HS-27A (cell line): Measurements from ENCODE around the gene ZNF384.
"Not testable (repeated sequence)": the region's sequence is repeated elsewhere in the genome, so short reads cannot be mapped to it uniquely, and the experiment has no call there.

ENCODE experiments used
- DNase-seq: peaks from one replicate; pipeline ENCODE4 v3.0.0-alpha.2; 2012; ENCODE audit warnings: low read depth, missing footprints

ZNF384 gene

GRCh38 chr12:6688999-6689882, at the start of gene ZNF384:
ZNF384 (minus strand) TSS chr12:6689375; CDS start chr12:6679520, 9,855 bp downstream.
- peak; percentile 98 for DNase-seq

GRCh38 chr12:6736754-6737153, 47.6 kb upstream of the ZNF384 start:
- no peak for DNase-seq

- DNase-seq = no peak
Measured at GRCh38 chr12:6735448-6736191, 46.4 kb upstream of the ZNF384 start.

GRCh38 chr12:6734506-6735387, 45.6 kb upstream of the ZNF384 start:
- DNase-seq = no peak

- no peak for DNase-seq
Measured at GRCh38 chr12:6730169-6730568, 41.0 kb upstream of the ZNF384 start.

- no peak for DNase-seq
Measured at GRCh38 chr12:6729186-6729585, 40.0 kb upstream of the ZNF384 start.

DNA sequence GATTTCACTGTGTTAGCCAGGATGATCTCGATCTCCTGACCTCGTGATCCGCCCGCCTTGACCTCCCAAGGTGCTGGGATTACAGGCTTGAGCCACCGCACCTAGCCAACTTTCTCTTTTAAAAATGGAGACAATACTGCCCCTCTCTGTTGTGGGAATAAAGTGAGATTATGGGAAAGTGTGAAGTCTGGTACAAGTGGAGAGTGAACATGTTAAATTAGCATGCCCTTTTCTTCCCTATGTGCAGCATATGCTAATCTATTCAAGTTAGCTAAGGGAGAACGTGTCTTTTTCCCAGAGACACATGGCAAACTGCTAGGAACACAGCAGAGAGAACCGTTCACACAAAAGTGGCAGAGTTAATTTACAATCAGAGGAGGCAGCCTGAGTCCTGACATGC, 36.2 kb upstream of the ZNF384 start:
- no peak for DNase-seq

DNA sequence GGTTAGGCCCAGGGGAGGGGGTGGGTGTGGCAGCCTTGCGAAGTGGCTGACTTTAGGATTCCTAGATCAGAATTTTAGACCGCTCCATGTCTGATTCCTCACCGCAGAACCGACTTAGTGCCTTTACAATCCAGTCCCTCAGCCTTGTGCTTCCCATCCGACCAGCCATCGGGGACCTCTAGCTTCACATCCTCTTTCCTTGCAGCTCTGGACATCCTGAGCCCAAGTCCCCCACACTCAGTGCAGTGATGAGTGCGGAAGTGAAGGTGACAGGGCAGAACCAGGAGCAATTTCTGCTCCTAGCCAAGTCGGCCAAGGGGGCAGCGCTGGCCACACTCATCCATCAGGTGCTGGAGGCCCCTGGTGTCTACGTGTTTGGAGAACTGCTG, 35.2 kb upstream of the ZNF384 start:
- DNase-seq = no peak

DNA sequence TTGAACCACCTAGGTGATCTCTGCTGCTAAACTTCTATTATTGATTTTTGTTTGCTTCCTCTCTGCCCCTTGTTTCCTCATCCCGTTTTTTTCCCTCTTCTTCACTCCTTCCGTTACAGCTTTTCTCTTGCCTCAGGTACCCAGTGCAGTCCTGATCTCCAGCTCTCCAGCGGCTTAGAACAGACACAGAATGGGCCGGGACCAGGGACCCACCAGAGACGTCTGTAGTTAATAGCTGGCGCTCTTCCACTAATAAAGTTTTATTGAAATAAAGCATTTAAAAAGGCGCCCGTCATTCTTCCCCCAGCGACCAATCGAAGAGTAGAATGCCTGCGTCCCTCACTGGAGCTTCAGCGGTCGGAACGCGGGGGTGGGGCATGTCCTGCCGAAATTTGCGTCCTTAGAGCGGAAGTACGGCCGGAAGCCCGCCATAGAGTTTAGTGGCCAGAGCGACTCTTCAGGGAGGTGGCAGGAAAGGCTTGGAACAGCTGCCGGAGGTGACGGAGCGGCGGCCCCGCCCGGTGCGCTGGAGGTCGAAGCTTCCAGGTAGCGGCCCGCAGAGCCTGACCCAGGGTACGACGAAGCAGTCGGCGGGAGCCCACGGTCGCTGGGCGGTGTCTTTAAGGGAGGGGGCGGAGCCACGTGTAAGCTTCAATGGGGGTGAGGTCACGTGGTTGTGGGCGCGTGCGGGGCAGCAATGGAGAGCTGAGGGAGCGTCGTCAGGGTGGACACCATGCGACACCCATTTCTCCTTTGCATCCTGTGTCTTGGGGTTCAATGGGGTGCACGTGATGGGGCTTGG, 34.6 kb upstream of the ZNF384 start, which contains the start of gene COPS7A:
Gene COPS7A (plus strand): TSS at position 440 of the 802 bp plus-strand sequence. CDS start 611 bp downstream, outside the sequence.
- peak; percentile 96 for DNase-seq

GRCh38 chr12:6722863-6723262, 33.7 kb upstream of the ZNF384 start:
- no peak for DNase-seq

GRCh38 chr12:6716874-6717437, 27.8 kb upstream of the ZNF384 start:
- DNase-seq = no peak

GRCh38 chr12:6716031-6716873, 27.1 kb upstream of the ZNF384 start:
- not testable (repeated sequence) for DNase-seq

- DNase-seq = no peak
Measured at GRCh38 chr12:6708960-6709394, 19.8 kb upstream of the ZNF384 start.

DNA sequence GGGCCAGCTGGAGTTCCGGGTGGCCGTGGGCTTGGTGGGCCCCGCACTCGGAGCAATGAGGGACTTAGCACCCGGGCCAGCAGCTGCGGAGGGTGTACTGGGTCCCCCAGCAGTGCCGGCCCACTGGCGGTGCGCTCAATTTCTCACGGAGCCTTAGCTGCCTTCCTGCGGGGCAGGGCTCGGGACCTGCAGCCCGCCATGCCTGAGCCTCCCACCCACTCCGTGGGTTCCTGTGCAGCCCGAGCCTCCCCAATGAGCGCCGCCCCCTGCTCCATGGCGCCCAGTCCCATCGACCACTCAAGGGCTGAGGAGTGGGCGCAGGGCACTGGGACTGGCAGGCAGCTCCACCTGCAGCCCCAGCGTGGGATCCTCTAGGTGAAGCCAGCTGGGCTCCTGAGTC, 19.2 kb upstream of the ZNF384 start:
- DNase-seq = not testable (repeated sequence)

- no peak for DNase-seq
Measured at GRCh38 chr12:6703631-6704030, 14.5 kb upstream of the ZNF384 start.

- no peak for DNase-seq
Measured at GRCh38 chr12:6701078-6701768, 12.0 kb upstream of the ZNF384 start.

- no peak for DNase-seq
Measured at GRCh38 chr12:6700646-6701051, 11.5 kb upstream of the ZNF384 start, which contains the start of gene PIANP. PIANP (minus strand) TSS chr12:6700815; CDS start chr12:6698061, 2,754 bp downstream.

DNA sequence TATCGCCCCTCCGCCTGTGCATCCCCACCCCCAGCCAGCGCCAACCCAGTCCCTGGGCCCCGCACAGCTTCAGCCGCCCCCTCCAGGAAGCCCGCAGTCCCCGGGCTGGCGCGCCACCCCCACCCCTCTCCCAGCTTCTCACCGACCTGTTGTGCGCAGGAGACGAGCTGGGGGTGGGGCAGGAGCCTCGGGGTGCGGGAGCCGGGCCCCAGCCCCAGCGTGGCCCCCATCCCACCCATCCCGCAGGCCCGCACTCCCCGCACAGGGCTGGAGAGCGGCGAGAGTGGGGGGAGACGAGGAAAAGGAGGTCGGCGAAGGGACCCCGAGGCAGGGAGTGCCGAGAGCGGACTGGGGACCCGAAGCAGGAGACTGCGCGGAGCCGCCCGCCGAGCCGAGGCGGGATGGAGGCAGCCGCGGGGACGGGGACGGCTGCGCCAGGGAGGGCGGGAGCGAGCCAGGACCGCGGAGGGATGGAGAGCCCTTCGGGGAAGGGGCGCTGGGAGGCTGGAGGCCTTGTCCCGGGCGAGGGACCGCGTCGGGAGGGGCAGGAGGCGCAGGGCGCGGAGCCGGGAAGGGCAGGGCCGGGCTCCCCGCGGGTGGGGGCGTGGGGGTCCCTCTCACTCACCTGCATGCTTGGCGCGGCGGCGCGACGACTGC, 10.9 kb upstream of the ZNF384 start:
- DNase-seq = no peak
